ENCODE data around the gene COL19A1.

DNA sequence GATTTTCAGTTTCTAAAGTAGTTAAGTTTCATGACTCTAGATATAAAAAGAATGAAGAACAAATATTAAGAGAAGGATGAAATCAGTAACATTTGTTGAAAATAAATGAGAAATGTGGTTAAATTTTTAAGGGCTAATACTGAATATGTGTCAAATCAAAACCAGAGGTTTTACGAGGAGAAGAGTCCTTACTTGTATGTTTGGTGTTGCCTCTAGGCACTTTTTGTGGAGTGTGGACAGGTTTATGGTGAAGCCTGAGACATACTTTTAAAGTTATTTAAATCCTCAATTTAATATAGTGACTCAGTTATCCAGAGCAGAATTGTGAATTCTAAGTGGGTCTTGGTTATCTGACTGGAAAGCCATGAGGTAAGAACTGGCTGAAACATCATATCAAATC is 68.7 kb downstream of the COL19A1 start:
- TF ChIP-seq, protein P1, sequence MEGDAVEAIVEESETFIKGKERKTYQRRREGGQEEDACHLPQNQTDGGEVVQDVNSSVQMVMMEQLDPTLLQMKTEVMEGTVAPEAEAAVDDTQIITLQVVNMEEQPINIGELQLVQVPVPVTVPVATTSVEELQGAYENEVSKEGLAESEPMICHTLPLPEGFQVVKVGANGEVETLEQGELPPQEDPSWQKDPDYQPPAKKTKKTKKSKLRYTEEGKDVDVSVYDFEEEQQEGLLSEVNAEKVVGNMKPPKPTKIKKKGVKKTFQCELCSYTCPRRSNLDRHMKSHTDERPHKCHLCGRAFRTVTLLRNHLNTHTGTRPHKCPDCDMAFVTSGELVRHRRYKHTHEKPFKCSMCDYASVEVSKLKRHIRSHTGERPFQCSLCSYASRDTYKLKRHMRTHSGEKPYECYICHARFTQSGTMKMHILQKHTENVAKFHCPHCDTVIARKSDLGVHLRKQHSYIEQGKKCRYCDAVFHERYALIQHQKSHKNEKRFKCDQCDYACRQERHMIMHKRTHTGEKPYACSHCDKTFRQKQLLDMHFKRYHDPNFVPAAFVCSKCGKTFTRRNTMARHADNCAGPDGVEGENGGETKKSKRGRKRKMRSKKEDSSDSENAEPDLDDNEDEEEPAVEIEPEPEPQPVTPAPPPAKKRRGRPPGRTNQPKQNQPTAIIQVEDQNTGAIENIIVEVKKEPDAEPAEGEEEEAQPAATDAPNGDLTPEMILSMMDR (IDR thresholded peaks at IDR 0.05), result no peak
- TF ChIP-seq POLR2A (IDR thresholded peaks at IDR 0.05) (no peak), POLR2AphosphoS5 (IDR thresholded peaks at IDR 0.05) (no peak), EP300 (IDR thresholded peaks at IDR 0.05) (no peak)

All from sigmoid colon (tissue), 4 donors.